Measurements from ENCODE around the gene SNRPB.
A peak's percentile ranks its signal among the peaks of the same experiment; 100 is the strongest.
"Not testable (repeated sequence)": the region's sequence is repeated elsewhere in the genome, so short reads cannot be mapped to it uniquely, and the experiment has no call there.

SNRPB gene

DNA sequence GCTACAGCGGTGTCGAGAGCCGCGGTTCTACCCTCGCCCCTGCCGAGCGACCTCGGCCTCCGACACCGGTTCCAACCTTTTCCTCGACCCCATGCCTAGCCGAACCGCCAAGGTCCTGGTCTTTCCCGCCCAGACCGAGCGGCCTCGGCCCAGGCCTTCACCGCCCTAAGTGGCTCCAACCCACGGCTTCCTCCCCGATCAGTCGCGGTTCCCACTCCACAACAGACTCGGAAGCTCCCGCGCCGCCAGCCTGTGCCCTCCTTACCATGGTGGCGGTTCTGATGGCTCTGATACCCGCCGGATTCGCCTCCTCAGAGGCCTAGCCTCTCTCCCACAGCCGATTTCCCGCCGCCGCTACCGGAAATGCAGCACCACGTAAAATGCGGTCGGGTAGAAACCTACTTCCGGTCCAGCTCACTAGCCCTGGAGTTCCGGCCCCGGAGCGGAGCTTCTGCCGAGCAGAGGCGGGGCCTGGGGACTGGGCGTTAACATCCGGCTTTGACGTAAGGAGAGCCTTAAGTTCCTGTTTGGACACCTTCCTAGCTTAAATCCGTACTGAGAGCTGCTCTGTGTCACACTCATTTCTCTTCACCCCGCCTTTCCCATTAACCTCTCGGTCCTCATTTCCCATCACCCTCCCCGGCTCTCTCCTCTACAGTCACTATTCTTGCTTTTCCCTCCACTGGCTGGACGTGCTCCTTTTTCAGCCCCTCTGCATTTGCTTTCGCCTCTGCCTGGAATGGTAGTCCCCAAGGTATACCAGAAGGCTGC is at the start of gene SNRPB:
TSS of gene SNRPB (minus strand) at position 367 of the 771 bp plus-strand sequence. CDS start at position 268, 99 bp downstream.
- DNase-seq (ENCODE audit: low read depth), result peak; percentile 93

DNA sequence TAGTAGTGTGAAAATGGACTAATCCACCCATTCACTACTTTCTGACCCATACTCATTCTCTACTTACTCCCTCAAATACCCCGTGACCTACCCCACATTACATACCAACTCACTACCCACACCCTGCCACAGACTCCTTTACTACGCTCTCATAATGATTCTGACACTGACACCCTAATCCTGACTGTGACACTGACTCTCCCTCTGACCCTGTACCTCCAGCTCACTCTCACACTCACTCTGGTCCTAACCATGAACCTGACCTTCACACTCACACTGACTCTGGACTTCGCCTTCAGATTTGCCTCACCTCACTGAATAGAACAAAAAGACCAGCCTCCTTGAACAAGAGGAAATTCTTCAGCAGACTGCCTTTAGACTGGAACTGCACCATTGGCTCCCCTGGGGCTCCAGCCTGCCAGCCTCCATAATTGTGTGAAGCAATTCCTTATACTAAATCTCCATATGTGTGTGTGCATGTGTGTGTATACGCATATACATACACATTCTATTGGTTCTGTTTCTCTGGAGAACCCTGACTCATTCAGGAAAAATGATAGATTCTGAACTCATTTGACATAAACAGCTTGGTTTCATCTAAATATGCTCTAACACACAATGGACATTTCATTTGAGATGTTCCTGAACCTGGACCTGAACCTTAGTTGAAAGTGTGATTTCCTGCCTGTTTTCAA is 48.7 kb upstream of the SNRPB start:
- no peak for DNase-seq (ENCODE audit: low read depth)

DNA sequence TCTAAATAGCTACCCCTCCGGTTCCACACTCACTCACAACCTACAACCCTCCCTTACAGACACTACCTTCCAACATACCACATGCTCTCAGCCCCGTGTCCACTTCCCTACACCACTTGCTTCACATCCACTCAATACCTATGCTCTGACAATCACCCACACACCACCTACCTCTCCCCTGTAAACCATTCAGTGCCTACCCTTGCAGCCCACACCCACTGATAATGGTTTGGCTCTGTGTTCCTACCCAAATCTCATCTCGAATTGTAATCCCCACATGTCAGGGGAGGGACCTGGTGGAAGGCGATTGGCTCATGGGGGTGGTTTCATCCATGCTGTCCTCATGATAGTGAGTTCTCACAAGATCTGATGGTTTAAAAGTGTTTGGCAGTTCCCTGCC is 48.0 kb upstream of the SNRPB start:
- DNase-seq (ENCODE audit: low read depth), result no peak

DNA sequence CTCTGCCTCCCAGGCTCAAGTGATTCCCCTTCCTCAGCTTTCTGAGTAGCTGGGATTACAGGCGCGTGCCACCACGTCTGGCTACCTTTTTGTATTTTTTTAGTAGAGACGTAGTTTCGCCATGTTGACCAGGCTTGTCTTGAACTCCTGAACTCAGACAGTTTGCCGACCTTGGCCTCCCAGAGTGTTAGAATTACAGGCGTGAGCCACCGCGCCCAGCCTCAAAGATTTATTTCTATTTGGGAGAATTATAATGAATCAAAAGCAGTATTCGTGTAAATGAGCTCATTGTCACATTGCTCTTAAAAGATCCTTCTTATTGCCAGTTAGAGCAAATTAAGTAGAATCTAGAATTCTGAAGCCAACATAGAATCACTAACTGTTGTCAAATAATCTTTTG is 47.5 kb upstream of the SNRPB start:
- no peak for DNase-seq (ENCODE audit: low read depth)

GRCh38 chr20:2516399-2516798 is 45.8 kb upstream of the SNRPB start:
- no peak for DNase-seq (ENCODE audit: low read depth)

- no peak for DNase-seq (ENCODE audit: low read depth)
Observed at GRCh38 chr20:2515203-2515602, 44.6 kb upstream of the SNRPB start.

DNA sequence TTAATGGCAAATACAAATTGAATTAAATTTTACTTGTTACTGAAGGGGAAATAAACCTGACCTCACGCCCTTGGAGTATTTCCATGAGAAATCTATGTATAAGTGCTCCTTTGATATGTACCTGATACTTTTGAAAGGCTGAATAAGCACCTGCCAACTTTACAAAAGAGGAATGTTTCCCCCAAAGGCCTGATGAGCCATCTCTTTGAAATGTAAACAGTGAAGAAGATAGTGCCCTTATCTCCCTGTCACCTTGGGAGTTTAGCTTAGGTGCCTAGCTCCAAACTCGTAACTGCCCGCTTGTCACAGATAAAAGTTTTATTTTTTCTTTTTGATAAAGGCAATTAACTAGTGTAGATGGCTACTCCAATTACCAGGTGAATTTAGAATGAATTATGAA is 39.2 kb upstream of the SNRPB start:
- DNase-seq (ENCODE audit: low read depth), result no peak

DNA sequence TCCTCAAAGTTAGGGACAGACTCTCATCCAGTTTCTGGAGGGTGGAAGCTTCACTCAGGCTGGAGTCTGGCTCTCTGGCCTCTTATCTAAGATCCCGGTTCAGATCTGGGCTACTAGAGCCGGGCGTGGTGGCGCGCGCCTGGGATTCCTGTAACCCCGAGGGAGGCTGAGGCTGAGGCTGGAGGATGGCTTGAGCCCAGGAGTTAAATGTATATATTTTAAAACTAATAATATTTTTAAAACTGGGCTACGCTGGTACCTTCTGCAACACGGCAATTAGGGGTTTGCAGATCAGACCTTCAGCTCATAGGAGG is 38.8 kb upstream of the SNRPB start:
- no peak for DNase-seq (ENCODE audit: low read depth)

DNA sequence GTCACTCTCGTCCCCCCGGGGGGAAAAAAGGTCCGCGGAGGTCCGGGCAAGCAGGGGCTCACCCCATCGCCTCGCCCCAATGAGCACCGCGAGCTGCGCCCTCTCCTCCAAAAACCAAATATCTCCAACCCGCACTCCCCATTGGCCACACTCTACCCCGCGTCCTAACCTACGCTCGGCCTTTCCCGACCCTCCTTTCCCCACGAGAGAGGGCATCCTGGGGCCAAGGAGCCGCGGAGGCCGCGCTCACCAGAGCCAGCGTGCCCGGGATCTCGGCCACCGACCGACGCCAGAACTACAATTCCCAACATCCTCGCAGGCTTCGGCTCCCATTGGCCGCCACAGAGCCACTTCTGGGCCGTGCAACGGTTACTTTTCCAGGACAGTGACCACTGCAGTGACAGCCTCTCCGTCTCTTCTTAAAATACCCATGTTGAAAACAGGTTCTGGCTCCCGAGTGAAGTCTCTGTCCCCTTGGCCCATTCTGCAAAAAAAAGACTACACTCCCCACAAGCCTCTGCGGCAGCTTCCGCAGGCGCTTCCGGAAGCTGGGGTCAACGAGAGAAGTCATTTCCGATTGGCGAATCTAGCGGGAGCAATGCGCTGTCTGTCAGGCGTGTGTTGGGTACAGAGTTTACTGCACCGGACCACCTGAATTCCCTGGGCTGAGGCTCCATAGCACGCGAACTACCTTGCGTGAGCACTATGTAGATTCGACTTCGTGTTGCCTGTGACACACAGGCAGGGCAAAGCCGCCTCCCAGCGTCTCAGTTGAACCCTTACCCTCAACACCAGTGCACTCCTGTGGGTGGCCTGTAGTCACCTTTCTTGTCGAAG is 38.3 kb upstream of the SNRPB start, which contains the start of gene ZNF343:
TSS of gene ZNF343 (minus strand) at position 285 of the 837 bp plus-strand sequence. CDS start 15,020 bp downstream, outside the sequence.
- DNase-seq (ENCODE audit: low read depth), result peak; percentile 59

GRCh38 chr20:2507875-2508630 is 37.5 kb upstream of the SNRPB start:
- no peak for DNase-seq (ENCODE audit: low read depth)

DNA sequence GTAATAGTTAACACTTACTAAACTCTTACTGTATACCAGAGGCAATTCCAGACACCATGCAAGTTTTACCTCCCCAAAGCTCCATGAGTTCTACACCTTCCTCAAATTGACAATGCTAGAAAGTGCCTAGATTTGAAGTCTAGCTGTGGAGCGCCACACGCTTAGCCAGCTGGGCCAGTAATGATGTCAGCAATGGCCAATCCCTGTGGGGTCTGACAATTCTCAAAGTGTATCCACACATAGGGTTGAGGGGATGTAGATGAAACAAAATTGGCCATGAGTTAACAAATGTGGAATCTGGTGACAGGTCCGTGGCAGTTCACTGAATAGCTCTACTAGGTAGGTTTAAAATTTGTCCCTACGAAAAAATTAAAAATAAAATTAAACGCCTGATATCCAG is 36.9 kb upstream of the SNRPB start:
- DNase-seq (ENCODE audit: low read depth), result no peak

DNA sequence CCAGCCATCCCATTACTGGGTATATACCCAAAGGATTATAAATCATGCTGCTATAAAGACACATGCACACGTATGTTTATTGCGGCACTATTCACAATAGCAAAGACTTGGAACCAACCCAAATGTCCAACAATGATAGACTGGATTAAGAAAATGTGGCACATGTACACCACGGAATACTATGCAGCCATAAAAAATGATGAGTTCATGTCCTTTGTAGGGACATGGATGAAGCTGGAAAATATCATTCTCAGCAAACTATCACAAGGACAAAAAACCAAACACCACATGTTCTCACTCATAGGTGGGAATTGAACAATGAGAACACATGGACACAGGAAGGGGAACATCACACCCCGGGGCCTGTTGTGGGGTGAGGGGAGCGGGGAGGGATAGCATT is 35.8 kb upstream of the SNRPB start:
- DNase-seq (ENCODE audit: low read depth), result not testable (repeated sequence)

DNA sequence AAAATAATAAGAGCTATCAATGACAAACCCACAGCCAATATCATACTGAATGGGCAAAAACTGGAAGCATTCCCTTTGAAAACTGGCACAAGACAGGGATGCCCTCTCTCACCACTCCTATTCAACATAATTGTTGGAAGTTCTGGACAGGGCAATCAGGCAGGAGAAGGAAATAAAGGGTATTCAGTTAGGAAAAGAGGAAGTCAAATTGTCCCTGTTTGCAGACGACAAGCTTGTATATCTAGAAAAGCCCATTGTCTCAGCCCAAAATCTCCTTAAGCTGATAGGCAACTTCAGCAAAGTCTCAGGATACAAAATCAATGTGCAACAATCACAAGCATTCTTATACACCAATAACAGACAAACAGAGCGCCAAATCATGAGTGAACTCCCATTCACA is 34.2 kb upstream of the SNRPB start:
- not testable (repeated sequence) for DNase-seq (ENCODE audit: low read depth)

DNA sequence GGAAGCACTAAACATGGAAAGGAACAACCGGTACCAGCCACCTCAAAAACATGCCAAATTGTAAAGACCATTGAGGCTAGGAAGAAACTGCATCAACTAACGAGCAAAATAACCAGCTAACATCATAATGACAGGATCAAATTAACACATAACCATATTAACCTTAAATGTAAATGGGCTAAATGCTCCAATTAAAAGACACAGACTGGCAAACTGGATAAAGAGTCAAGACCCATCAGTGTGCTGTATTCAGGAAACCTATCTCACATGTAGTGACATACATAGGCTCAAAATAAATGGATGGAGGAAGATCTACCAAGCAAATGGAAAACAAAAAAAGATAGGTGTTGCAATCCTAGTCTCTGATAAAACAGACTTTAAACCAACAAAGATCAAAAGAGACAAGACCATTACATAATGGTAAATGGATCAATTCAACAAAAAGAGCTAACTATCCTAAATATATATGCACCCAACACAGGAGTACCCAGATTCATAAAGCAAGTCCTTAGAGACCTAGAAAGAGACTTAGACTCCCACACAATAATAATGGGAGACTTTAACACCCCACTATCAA is 32.3 kb upstream of the SNRPB start:
- DNase-seq (ENCODE audit: low read depth), result not testable (repeated sequence)

DNA sequence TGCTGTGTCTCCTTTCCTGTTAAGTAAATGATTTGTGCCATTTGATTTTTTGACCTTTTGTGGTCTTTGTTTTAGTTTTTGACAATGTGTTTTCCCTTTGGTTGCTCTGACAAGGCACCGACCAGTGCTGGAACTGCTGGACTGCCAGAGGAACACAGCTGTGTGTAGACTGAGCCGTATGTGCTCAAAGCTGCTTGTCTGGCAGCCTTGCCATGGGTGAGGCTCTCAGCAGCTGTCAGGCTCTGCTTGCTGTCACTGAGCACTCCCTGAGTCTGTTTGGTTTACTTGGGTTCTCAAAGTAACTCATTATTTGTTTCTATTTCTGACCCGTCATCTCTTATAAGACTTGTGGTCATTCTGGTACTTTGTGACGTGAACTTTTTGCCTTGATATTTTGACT is 15.1 kb upstream of the SNRPB start:
- DNase-seq (ENCODE audit: low read depth), result no peak

DNA sequence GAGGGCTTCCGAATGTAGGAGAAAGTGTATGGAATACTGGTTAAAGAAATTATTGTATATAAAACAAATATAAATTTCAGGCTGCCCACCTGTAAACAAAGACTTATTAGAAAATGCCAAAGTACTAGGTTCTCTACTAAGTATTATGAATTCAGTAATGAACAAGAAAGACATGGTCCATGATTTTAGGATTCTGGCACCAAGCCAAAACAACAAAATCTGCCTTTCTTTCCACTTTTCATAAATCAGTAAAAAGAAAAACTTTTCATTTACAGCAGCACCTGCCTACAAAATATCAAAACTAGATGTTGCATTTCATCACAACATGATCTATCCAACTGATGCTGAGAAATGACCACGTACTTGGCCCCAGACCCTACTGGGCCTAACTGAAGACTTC is 14.5 kb upstream of the SNRPB start:
- DNase-seq (ENCODE audit: low read depth), result no peak

DNA sequence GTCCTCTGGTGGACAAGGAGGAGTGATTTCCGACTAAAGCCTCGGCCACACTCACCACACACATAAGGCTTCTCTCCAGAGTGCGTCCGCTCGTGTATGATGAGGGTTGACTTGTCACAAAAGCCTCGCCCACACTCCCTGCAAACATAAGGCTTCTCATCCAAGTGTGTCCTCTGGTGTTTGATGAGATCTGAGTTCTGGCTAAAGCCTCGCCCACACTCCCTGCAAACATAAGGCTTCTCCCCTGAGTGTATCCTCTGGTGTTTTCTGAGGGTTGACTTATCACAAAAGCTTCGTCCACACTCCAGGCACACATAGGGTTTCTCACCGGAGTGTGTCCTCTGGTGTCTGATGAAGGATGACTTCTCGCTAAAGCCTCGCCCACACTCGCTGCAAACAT is 12.9 kb upstream of the SNRPB start:
- no peak for DNase-seq (ENCODE audit: low read depth)

GRCh38 chr20:2480381-2480780 is 9.8 kb upstream of the SNRPB start:
- DNase-seq (ENCODE audit: low read depth), result no peak

DNA sequence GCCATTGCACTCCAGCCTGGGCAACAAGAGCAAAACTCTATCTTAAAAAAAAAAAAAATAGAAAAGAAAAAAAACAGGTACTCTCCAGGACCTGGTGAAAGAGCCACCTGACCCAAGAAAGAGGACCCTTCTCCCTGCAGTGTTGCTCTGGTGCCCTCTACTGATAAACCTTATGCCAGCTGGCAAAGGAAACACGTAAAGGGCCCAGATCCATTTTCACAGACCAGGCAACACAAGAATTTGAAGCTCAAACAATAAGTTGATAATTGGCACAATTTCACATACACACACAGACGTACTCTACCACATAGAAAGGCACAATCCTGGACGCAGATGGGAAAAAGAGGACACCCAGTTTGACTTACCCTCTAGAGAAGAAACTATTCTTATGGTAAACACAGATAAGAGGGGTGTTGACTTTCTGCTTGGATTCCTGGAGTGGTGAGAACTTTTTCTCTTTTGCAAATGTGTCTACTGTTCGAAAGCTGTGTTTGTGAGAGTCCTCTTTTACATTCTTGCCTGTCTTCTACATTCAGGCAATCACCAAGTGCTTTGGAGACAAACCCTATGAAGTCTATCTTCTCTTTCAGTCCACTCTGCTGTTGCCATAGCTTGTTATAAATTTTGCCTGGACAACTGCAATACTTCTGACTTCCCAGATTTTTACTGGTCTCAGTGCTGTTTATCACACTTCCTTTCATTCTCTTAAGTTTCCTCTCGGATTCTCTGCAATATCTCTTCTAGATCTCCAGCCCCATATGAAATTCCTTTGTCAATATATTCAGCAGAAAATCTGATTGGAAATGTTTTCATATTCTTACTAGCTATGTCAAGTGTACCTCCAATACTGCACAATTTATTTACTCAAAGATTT is 6.4 kb upstream of the SNRPB start:
- no peak for DNase-seq (ENCODE audit: low read depth)

DNA sequence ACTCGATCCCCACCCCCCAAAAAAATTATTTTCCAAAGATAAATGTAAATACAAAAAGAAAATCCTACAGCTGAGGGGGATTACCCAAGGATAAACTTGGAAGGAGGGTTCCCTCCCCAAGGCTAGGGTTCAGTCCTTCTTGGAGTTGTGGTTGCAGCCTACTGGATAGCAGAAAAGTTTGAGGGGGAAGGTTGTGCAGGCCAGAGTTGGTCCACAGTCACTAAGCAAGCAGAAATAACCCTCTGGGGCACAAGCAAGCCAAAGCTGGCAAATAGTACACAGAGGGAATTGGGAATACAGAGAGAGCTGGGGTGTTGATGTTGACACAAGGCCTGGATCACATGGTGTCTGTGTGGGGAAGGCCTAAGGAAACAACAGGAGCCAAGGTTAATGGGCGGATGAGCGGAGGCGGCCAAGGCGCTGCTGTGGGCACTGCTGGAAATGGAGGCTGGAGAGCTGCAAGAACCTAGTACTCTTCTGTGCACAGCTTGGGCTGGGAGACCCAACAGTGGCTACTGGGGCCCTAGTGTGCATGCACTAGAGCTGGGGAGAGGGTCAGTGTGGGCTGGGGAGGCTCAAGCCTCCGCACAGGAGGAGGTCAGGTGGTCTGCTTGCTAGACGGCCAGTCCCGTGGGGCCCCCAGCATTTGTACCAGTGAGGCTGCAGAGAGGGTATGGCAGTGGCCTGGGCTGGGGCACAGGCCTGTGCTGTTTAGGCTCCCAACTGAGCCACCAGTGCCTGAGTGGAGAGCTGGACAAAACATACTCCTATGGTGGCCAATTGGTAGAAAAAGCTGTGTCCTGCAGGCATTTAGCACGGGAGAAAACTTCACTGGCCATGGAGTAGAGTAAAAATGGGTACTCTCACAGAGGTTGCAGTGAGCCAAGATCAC is 5.5 kb upstream of the SNRPB start:
- no peak for DNase-seq (ENCODE audit: low read depth)

Measured in activated T-helper 1 cell treated with Interleukin-2 at 50 U/mL for 16 hours (primary cell).